ENCODE measurements around the gene DLL1.

DLL1 gene

DNA sequence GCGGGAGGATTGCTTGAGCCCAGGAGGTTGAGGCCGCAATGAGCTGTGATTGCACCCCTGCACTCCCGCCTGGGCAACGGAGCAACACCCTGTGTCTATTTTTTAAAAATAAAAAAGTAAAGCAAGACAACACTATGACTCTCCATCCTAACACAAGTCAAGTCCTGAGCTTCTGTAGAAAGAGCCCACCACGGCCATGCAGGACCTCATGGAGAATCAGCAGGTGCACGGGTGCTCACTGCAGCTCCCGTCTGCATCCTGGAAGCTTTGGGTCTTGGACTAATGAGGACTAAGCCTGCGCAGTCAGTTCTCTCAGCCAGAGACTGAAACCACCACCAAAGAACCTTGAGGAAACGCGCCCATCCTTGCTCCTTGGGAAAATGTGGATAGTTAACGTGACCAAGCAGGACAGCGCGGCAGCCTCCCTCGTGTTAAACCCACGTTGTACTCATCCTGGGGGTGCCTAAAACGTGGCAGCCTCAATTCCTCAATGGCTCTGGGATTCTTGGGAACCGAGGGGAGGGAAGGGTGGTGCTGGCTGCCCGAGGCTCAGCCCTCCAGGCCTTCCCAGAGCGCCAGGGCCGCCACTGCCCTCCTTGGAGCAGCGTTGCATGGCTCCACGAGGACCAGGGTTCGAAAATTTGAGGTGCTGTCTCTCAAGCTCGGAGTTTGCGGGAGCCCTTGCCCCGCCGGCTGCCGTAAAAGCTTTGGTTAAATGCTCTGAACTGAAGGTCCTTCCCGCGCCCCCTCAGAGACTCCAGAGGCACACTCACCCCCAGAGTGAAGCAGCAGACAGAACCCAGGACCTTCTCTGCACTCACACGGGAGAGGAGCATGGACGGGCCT is 29.0 kb downstream of the DLL1 start:
- no peak overlapping the region for H3K27ac Mint-ChIP-seq
- peaks cover 6% of the 10 kb centered on the region for H3K27me3 Mint-ChIP-seq

DNA sequence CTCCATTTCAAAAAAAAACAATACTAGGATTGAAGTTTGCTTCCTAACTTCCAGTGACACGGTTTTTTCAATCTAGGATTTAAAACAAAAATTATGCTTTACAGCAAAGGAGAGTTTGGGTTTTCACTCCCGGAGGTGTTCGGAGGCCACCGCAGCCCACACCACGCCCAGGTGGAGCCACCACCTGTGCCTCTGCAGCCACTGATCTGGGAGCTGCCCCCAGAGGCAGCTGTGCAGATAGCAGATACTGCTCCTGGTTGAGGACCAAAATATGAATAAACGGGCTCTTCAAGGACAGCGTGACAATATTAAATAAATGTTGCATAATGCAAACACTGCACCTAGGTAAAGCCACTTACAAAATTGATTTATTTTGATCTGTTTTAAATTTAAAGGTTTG is 30.2 kb downstream of the DLL1 start:
- no peaks in the 10 kb centered on the region for H3K9me3 Mint-ChIP-seq
- H3K27me3 Mint-ChIP-seq = peaks cover 6% of the 10 kb centered on the region
- DNase-seq (ENCODE audit: low spot score in 2 of 2) (no peak), ATAC-seq (ENCODE audit: low read depth) (peak; percentile 32)
- H3K4me3 Mint-ChIP-seq = no peak overlapping the region
- no peaks in the 10 kb centered on the region for H3K36me3 Mint-ChIP-seq
- H3K4me1 Mint-ChIP-seq = no peaks in the 10 kb centered on the region
- H3K27ac Mint-ChIP-seq = no peak overlapping the region

More for the DNA sequence above, 29.0 kb downstream of the DLL1 start:
- H3K9me3 Mint-ChIP-seq = no peaks in the 10 kb centered on the region
- H3K4me3 Mint-ChIP-seq = no peak overlapping the region
- no peaks in the 10 kb centered on the region for H3K36me3 Mint-ChIP-seq
- DNase-seq (ENCODE audit: low spot score in 2 of 2) (no peak), ATAC-seq (ENCODE audit: low read depth) (no peak)
- no peaks in the 10 kb centered on the region for H3K4me1 Mint-ChIP-seq

DNA sequence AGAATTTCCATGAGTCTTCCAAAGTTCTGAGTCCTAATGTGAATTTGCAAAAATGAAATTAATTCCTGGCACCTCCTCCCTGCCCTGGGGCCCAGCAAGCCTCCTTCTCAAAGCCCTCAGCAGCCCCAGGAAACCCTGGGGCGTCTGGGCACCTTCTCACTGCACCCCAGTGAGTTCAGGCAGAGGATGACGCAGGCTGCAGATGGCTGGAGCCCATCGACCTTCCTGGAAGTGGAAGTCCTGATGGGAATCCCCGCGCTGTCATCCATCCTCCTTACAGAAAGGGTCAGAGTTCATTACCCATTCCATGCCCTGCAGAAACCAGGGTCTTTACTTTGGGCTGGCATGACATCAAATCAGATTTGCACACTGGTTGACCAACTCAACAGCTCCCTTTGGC is 31.6 kb downstream of the DLL1 start:
- Mint-ChIP-seq H3K36me3 (no peaks in the 10 kb centered on the region), H3K9me3 (no peaks in the 10 kb centered on the region), H3K4me1 (no peaks in the 10 kb centered on the region), H3K27me3 (peaks cover 5% of the 10 kb centered on the region), H3K4me3 (no peak overlapping the region), H3K27ac (no peak overlapping the region)
- no peak for ATAC-seq (ENCODE audit: low read depth)
- no peak for DNase-seq (ENCODE audit: low spot score in 2 of 2)

DNA sequence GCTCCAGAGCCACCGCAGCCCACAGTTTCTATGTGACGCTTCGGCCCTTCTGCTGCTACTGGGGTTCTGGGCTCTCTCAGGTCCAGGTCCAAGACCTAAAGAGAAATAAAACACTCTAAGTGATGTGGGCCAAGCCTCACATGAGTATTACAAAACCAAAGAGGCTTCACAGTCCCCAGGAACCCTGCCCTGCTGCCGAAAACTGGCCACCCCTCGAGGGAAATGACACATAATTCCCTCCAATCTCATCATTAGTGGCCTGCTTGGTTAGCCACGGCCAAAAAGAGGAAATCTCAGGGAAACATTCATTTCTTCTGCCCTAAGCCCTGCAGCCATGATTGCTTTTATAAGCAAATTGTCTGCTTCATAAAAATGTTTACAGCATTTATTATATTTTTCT is 32.5 kb downstream of the DLL1 start:
- no peak for DNase-seq (ENCODE audit: low spot score in 2 of 2)
- Mint-ChIP-seq H3K4me3 (no peak overlapping the region), H3K36me3 (no peaks in the 10 kb centered on the region), H3K4me1 (no peaks in the 10 kb centered on the region), H3K27me3 (peaks cover 5% of the 10 kb centered on the region), H3K9me3 (no peaks in the 10 kb centered on the region), H3K27ac (no peak overlapping the region)
- no peak for ATAC-seq (ENCODE audit: low read depth)

GRCh38 chr6:170257376-170257775 is 33.5 kb downstream of the DLL1 start:
- Mint-ChIP-seq H3K4me3 (no peak overlapping the region), H3K4me1 (no peaks in the 10 kb centered on the region), H3K27me3 (peaks cover 2% of the 10 kb centered on the region), H3K27ac (no peak overlapping the region), H3K9me3 (no peaks in the 10 kb centered on the region), H3K36me3 (no peaks in the 10 kb centered on the region)
- ATAC-seq (ENCODE audit: low read depth) (no peak), DNase-seq (ENCODE audit: low spot score in 2 of 2) (no peak)

- H3K4me1 Mint-ChIP-seq = no peaks in the 10 kb centered on the region
- peaks cover 2% of the 10 kb centered on the region for H3K27me3 Mint-ChIP-seq
- DNase-seq (ENCODE audit: low spot score in 2 of 2) (no peak), ATAC-seq (ENCODE audit: low read depth) (no peak)
- H3K36me3 Mint-ChIP-seq = no peaks in the 10 kb centered on the region
- no peak overlapping the region for H3K4me3 Mint-ChIP-seq
- no peak overlapping the region for H3K27ac Mint-ChIP-seq
- H3K9me3 Mint-ChIP-seq = no peaks in the 10 kb centered on the region
These were observed 34.2 kb downstream of the DLL1 start for GRCh38 chr6:170256641-170257040.

DNA sequence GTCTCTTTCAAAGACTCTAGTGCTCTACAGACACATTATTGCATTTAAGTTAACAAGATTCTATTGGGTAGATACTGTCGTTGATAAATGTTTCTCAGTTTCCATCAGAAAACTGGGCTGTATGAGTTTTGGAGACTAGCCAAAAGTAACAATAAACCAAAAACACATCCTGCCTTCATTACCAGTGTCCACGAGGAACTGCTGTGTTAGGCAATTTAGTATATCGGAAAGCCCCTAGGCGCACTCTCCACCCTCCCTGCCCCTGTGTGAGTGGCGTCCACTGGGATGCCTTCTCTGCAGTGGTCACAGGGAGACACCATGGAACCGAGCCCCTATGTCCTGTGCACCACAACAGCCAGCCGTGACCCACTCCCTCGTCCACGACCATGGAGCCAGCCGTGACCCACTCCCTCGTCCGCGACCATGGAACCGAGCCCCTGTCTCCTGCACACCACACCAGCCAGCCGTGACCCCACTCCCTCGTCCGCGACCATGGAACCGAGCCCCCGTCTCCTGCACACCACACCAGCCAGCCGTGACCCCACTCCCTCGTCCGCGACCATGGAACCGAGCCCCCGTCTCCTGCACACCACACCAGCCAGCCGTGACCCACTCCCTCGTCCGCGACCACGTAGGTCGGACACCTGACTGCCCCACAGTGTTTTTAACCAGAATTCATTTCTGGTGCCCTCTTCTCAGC is 35.3 kb downstream of the DLL1 start:
- H3K36me3 Mint-ChIP-seq = no peaks in the 10 kb centered on the region
- H3K4me3 Mint-ChIP-seq = no peak overlapping the region
- no peak overlapping the region for H3K27ac Mint-ChIP-seq
- H3K9me3 Mint-ChIP-seq = no peaks in the 10 kb centered on the region
- DNase-seq (ENCODE audit: low spot score in 2 of 2) (no peak), ATAC-seq (ENCODE audit: low read depth) (no peak)
- H3K27me3 Mint-ChIP-seq = peaks cover 2% of the 10 kb centered on the region
- no peaks in the 10 kb centered on the region for H3K4me1 Mint-ChIP-seq

- DNase-seq (ENCODE audit: low spot score in 2 of 2) = no peak
- no peaks in the 10 kb centered on the region for H3K36me3 Mint-ChIP-seq
- H3K4me3 Mint-ChIP-seq = no peak overlapping the region
- H3K9me3 Mint-ChIP-seq = no peaks in the 10 kb centered on the region
- ATAC-seq (ENCODE audit: low read depth) = no peak
- no peaks in the 10 kb centered on the region for H3K4me1 Mint-ChIP-seq
- no peak overlapping the region for H3K27ac Mint-ChIP-seq
- peaks cover 2% of the 10 kb centered on the region for H3K27me3 Mint-ChIP-seq
These were observed 36.3 kb downstream of the DLL1 start for GRCh38 chr6:170254315-170255213.

- Mint-ChIP-seq H3K9me3 (no peaks in the 10 kb centered on the region), H3K36me3 (no peaks in the 10 kb centered on the region), H3K27me3 (peaks cover 4% of the 10 kb centered on the region), H3K4me1 (no peaks in the 10 kb centered on the region), H3K4me3 (no peak overlapping the region), H3K27ac (no peak overlapping the region)
- DNase-seq (ENCODE audit: low spot score in 2 of 2) (no peak), ATAC-seq (ENCODE audit: low read depth) (no peak)
These were observed 37.0 kb downstream of the DLL1 start for GRCh38 chr6:170253910-170254269.

DNA sequence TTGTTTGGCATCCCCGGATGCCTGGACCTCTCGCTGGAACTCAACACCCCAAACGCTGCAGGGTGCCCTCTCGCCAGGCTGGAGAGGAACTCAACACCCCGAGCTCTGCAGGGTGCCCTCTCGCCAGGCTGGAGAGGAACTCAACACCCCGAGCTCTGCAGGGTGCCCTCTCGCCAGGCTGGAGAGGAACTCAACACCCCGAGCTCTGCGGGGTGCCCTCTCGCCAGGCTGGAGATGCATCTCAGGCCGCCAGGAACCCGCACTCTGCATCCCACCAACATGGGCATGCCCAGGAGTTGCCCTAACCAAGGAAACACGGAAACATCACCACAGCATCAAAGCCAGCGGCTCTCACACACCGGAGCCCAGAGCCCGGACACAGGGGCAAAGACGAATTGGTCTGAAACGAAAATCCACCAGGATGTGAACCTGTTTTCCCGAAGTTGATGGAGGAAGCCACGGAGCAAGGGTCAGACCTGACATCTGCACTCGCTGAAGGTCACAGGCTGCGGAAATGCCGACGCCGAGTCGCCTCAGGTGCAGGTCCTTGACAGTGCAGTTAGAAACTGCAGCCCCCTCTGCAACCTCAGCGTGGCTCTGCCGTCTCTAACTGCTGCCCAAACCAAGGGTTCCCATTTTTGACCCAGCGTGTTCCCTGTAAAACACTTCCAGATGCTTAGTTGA is 37.5 kb downstream of the DLL1 start:
- H3K36me3 Mint-ChIP-seq = no peaks in the 10 kb centered on the region
- no peak overlapping the region for H3K4me3 Mint-ChIP-seq
- H3K27me3 Mint-ChIP-seq = peaks cover 2% of the 10 kb centered on the region
- H3K9me3 Mint-ChIP-seq = no peaks in the 10 kb centered on the region
- no peaks in the 10 kb centered on the region for H3K4me1 Mint-ChIP-seq
- no peak for DNase-seq (ENCODE audit: low spot score in 2 of 2)
- H3K27ac Mint-ChIP-seq = no peak overlapping the region
- no peak for ATAC-seq (ENCODE audit: low read depth)

DNA sequence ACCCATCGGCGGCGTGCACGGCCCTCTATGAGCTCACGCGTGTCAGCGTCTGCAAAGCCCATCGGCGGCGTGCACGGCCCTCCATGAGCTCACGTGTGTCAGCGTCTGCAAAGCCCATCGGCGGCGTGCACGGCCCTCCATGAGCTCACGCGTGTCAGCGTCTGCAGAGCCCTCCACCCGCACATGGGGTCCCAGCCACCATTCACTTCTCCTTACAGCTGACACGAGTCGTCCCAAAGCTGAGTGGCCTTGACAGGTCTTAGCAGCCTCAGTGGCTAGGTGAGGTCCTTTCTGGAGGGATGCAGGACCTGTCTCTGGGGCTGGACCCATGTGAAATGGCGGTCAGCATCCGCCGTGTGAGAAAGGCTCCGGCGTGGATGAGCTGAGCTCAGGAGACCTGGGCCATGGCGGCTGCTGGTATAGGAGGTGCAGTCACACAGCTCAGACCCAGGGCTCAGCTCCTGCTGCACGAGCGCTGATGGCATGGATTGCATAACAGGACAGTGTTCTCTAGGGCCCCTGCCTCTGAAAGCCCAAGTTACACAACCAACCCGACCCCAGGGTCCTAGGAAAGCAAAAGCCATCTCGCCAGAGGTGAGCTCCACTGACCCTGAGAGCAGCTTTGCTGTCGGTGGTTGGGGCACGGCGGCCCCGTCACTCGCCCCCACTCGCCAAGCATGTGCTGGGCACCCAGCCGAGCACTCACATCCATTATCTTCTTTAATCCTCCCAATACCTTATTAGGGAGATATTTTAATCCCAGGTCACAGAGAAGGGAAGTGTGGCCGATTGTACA is 38.9 kb downstream of the DLL1 start:
- no peak overlapping the region for H3K4me3 Mint-ChIP-seq
- H3K27me3 Mint-ChIP-seq = peaks cover 2% of the 10 kb centered on the region
- no peak for ATAC-seq (ENCODE audit: low read depth)
- no peak overlapping the region for H3K27ac Mint-ChIP-seq
- no peaks in the 10 kb centered on the region for H3K9me3 Mint-ChIP-seq
- no peak for DNase-seq (ENCODE audit: low spot score in 2 of 2)
- H3K36me3 Mint-ChIP-seq = no peaks in the 10 kb centered on the region
- H3K4me1 Mint-ChIP-seq = no peaks in the 10 kb centered on the region

DNA sequence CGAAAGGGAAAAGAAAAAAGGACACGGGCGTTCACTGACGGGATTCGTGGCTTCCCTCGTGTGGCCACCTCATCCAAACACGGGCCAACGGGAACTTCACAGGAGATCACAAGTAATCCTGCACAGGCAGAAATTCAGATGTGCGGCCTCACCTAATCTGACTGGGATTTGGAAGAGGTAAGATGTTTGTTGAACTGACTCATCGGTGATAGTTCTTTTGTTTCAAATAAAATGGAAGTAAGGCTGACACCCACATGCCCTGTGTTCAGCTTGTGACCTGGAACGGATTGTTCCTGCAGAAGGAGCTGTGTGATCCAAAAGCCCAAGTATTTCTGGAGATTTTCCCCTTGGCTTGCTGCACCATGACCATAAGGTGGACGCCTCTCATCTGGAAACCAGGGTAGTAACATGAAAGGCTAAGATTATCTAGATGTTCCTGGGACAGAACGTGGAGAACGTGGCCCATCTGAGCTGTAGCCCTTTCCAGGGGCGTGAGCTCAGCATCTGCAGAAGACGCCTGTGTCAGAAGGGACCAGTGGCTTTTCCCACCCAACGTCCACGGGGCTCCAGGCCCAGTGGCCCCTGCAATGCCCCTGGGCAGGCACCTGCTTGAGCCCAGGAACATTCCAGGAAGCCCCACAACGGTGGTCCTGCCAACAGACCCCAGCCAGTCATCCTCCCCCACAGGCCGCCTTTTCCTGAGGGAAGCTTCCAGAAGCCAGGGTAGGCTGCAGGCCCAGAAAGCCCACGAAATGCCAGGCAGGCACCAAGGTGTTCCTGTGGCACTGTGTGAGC is 39.7 kb downstream of the DLL1 start:
- DNase-seq (ENCODE audit: low spot score in 2 of 2) = no peak
- no peaks in the 10 kb centered on the region for H3K36me3 Mint-ChIP-seq
- H3K4me3 Mint-ChIP-seq = no peak overlapping the region
- no peak for ATAC-seq (ENCODE audit: low read depth)
- peaks cover 2% of the 10 kb centered on the region for H3K27me3 Mint-ChIP-seq
- no peak overlapping the region for H3K27ac Mint-ChIP-seq
- no peaks in the 10 kb centered on the region for H3K9me3 Mint-ChIP-seq
- no peaks in the 10 kb centered on the region for H3K4me1 Mint-ChIP-seq
